WTC11 (cell line): ENCODE data around the gene MAPK8IP2. TPM values are rescaled to one million over a fixed set of nuclear protein-coding genes. Genes with fewer than 3 reads are reported as not detected.

ENCODE experiments used
- ETV6 ChIP-seq: sonication (generic); formaldehyde crosslinking; IDR thresholded peaks from 2 replicates; pipeline ENCODE4 v1.8.1; 2022; ENCODE audit warnings: mild to moderate bottlenecking, missing genetic modification reagents
- FOXJ3 ChIP-seq: sonication (generic); formaldehyde crosslinking; IDR thresholded peaks from 2 replicates; pipeline ENCODE4 v1.9.0; 2021; ENCODE audit warnings: missing genetic modification reagents, mild to moderate bottlenecking, borderline replicate concordance
- IRF2 ChIP-seq: sonication (generic); formaldehyde crosslinking; IDR thresholded peaks from 2 replicates; pipeline ENCODE4 v1.8.0; 2022; ENCODE audit warnings: low read depth, missing genetic modification reagents, borderline replicate concordance
- JUN ChIP-seq: sonication (generic); formaldehyde crosslinking; IDR thresholded peaks from 2 replicates; pipeline ENCODE4 v1.8.0; 2023; ENCODE audit warnings: mild to moderate bottlenecking, missing genetic modification reagents
- NFE2L1 ChIP-seq: sonication (generic); formaldehyde crosslinking; IDR thresholded peaks from 2 replicates; pipeline ENCODE4 v1.8.1; 2023; ENCODE audit warnings: missing genetic modification reagents
- NFYB ChIP-seq: sonication (generic); formaldehyde crosslinking; conservative IDR thresholded peaks from 2 replicates; pipeline ENCODE4 v1.8.0; 2022; ENCODE audit warnings: low read depth, missing genetic modification reagents
- NR1H2 ChIP-seq: sonication (generic); formaldehyde crosslinking; IDR thresholded peaks from 2 replicates; pipeline ENCODE4 v1.9.0; 2021; ENCODE audit warnings: mild to moderate bottlenecking, moderate library complexity, missing genetic modification reagents
- NR2C2 ChIP-seq: sonication (generic); formaldehyde crosslinking; IDR thresholded peaks from 2 replicates; pipeline ENCODE4 v1.8.0; 2022; ENCODE audit warnings: mild to moderate bottlenecking, missing genetic modification reagents
- OVOL2 ChIP-seq: fragments of 250-450 bp; sonication (Bioruptor Pico); IDR thresholded peaks from 2 replicates; pipeline ENCODE4 v1.9.0; 2021; ENCODE audit warnings: mild to moderate bottlenecking, borderline replicate concordance
- RORB ChIP-seq: fragments of 250-450 bp; sonication (Bioruptor Pico); IDR thresholded peaks from 2 replicates; pipeline ENCODE4 v1.9.0; 2021; ENCODE audit warnings: mild to moderate bottlenecking
- ZNF396 ChIP-seq: fragments of 250-450 bp; sonication (Bioruptor Pico); IDR thresholded peaks from 2 replicates; pipeline ENCODE4 v1.8.0; 2021; ENCODE audit warnings: mild to moderate bottlenecking, moderate library complexity, borderline replicate concordance
- ZNF416 ChIP-seq: fragments of 250-450 bp; sonication (Bioruptor Pico); IDR thresholded peaks from 2 replicates; pipeline ENCODE4 v1.9.0; 2021; ENCODE audit warnings: mild to moderate bottlenecking, inconsistent platforms
- ZNF671 ChIP-seq: fragments of 250-450 bp; sonication (Bioruptor Pico); IDR thresholded peaks from 2 replicates; pipeline ENCODE4 v1.8.0; 2021; ENCODE audit warnings: mild to moderate bottlenecking
- total RNA-seq: library from RNA; stranded (reverse); gene quantifications from 3 replicates; pipeline ENCODE4 v1.2.3, GENCODE V29; 2021
- TF ChIP-seq, protein P1 (sequence below): sonication (generic); formaldehyde crosslinking; IDR thresholded peaks from 2 replicates; pipeline ENCODE4 v1.8.0; 2022; ENCODE audit warnings: missing genetic modification reagents
- TF ChIP-seq, protein P2 (sequence below): sonication (generic); formaldehyde crosslinking; IDR thresholded peaks from 2 replicates; pipeline ENCODE4 v1.8.1; 2023; ENCODE audit warnings: mild to moderate bottlenecking, missing genetic modification reagents, moderate library complexity
- TF ChIP-seq, protein P3 (sequence below): sonication (generic); formaldehyde crosslinking; conservative IDR thresholded peaks from 2 replicates; pipeline ENCODE4 v1.8.1; 2022; ENCODE audit warnings: mild to moderate bottlenecking, missing genetic modification reagents
- TF ChIP-seq, protein P4 (sequence below): sonication (generic); formaldehyde crosslinking; conservative IDR thresholded peaks from 2 replicates; pipeline ENCODE4 v1.8.1; 2023; ENCODE audit warnings: mild to moderate bottlenecking, low read depth, missing genetic modification reagents, moderate library complexity
- TF ChIP-seq, protein P5 (sequence below): sonication (generic); formaldehyde crosslinking; IDR thresholded peaks from 2 replicates; pipeline ENCODE4 v1.8.0; 2022; ENCODE audit warnings: mild to moderate bottlenecking, missing genetic modification reagents
- TF ChIP-seq, protein P6 (sequence below): sonication (generic); formaldehyde crosslinking; IDR thresholded peaks from 2 replicates; pipeline ENCODE4 v1.8.0; 2022; ENCODE audit warnings: mild to moderate bottlenecking, missing genetic modification reagents
- TF ChIP-seq, protein P7 (sequence below): sonication (generic); formaldehyde crosslinking; IDR thresholded peaks from 2 replicates; pipeline ENCODE4 v1.8.1; 2022; ENCODE audit warnings: low read depth, missing genetic modification reagents, borderline replicate concordance
- TF ChIP-seq, protein P8 (sequence below): sonication (generic); formaldehyde crosslinking; IDR thresholded peaks from 2 replicates; pipeline ENCODE4 v1.8.1; 2022; ENCODE audit warnings: missing genetic modification reagents, borderline replicate concordance
- TF ChIP-seq, protein P9 (sequence below): fragments of 200-600 bp; IDR thresholded peaks from 2 replicates; pipeline ENCODE4 v1.8.0; 2022; ENCODE audit warnings: antibody characterized with exemption

Gene MAPK8IP2
- total RNA-seq, 1 experiment from 2014 or later, result 4.9 TPM

DNA sequence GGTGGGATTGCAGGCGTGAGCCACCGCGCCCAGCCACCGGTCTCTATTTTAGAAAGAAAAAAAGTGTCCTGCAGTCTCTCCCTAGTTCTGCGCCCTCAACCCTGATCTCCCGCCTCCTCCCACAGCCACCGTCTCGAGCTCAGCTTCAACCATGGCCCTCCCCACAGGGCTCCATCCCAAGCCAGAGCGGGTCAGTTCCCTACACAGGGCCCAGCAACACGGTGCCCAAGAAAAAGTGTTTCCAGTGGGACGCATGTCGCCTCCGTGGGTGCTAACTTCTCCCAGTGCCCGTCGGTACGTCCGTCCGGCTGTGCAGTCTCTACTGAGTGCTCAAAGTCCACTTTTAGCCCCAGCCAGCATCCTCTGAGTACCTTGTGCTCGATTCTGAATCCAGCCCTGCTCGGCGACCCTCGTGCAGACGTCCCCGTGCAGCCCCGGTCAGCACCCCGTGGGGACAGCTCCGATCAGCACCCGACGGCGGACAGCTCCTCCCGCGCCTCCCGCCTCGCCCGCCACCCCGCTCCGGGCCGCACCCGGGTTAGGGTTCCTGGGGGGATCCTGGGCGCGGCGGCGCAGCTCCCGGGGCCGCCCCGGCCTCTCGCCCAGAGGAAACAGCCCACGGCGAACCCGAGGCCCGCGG, 657 bp upstream of the MAPK8IP2 start (continued):
- TF ChIP-seq, protein P1, sequence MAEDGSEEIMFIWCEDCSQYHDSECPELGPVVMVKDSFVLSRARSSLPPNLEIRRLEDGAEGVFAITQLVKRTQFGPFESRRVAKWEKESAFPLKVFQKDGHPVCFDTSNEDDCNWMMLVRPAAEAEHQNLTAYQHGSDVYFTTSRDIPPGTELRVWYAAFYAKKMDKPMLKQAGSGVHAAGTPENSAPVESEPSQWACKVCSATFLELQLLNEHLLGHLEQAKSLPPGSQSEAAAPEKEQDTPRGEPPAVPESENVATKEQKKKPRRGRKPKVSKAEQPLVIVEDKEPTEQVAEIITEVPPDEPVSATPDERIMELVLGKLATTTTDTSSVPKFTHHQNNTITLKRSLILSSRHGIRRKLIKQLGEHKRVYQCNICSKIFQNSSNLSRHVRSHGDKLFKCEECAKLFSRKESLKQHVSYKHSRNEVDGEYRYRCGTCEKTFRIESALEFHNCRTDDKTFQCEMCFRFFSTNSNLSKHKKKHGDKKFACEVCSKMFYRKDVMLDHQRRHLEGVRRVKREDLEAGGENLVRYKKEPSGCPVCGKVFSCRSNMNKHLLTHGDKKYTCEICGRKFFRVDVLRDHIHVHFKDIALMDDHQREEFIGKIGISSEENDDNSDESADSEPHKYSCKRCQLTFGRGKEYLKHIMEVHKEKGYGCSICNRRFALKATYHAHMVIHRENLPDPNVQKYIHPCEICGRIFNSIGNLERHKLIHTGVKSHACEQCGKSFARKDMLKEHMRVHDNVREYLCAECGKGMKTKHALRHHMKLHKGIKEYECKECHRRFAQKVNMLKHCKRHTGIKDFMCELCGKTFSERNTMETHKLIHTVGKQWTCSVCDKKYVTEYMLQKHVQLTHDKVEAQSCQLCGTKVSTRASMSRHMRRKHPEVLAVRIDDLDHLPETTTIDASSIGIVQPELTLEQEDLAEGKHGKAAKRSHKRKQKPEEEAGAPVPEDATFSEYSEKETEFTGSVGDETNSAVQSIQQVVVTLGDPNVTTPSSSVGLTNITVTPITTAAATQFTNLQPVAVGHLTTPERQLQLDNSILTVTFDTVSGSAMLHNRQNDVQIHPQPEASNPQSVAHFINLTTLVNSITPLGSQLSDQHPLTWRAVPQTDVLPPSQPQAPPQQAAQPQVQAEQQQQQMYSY (CRISPR knock-in tag), result peak; percentile 82
- TF ChIP-seq FOXJ3, result no peak; the same call in 1 of the 2 replicates
- TF ChIP-seq JUN (CRISPR knock-in tag), result peak; percentile 99
- TF ChIP-seq, protein P2, sequence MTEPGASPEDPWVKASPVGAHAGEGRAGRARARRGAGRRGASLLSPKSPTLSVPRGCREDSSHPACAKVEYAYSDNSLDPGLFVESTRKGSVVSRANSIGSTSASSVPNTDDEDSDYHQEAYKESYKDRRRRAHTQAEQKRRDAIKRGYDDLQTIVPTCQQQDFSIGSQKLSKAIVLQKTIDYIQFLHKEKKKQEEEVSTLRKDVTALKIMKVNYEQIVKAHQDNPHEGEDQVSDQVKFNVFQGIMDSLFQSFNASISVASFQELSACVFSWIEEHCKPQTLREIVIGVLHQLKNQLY (CRISPR knock-in tag), result peak; percentile 96; the same call in 1 of the 2 replicates
- no peak for TF ChIP-seq OVOL2 (CRISPR knock-in tag)
- TF ChIP-seq, protein P3, sequence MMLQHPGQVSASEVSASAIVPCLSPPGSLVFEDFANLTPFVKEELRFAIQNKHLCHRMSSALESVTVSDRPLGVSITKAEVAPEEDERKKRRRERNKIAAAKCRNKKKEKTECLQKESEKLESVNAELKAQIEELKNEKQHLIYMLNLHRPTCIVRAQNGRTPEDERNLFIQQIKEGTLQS (CRISPR knock-in tag), result 0 out of 2 replicates have a peak, but pooled peaks have one; percentile 48
- peak; percentile 87 for TF ChIP-seq NR2C2 (CRISPR knock-in tag)
- TF ChIP-seq, protein P4, sequence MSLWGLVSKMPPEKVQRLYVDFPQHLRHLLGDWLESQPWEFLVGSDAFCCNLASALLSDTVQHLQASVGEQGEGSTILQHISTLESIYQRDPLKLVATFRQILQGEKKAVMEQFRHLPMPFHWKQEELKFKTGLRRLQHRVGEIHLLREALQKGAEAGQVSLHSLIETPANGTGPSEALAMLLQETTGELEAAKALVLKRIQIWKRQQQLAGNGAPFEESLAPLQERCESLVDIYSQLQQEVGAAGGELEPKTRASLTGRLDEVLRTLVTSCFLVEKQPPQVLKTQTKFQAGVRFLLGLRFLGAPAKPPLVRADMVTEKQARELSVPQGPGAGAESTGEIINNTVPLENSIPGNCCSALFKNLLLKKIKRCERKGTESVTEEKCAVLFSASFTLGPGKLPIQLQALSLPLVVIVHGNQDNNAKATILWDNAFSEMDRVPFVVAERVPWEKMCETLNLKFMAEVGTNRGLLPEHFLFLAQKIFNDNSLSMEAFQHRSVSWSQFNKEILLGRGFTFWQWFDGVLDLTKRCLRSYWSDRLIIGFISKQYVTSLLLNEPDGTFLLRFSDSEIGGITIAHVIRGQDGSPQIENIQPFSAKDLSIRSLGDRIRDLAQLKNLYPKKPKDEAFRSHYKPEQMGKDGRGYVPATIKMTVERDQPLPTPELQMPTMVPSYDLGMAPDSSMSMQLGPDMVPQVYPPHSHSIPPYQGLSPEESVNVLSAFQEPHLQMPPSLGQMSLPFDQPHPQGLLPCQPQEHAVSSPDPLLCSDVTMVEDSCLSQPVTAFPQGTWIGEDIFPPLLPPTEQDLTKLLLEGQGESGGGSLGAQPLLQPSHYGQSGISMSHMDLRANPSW (CRISPR knock-in tag), result 0 out of 2 replicates have a peak, but pooled peaks have one; percentile 60
- TF ChIP-seq, protein P5, sequence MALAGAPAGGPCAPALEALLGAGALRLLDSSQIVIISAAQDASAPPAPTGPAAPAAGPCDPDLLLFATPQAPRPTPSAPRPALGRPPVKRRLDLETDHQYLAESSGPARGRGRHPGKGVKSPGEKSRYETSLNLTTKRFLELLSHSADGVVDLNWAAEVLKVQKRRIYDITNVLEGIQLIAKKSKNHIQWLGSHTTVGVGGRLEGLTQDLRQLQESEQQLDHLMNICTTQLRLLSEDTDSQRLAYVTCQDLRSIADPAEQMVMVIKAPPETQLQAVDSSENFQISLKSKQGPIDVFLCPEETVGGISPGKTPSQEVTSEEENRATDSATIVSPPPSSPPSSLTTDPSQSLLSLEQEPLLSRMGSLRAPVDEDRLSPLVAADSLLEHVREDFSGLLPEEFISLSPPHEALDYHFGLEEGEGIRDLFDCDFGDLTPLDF (CRISPR knock-in tag), result peak; percentile 96
- TF ChIP-seq NR1H2 (CRISPR knock-in tag), result peak; percentile 94
- peak; percentile 92; the same call in 1 of the 2 replicates for TF ChIP-seq IRF2 (CRISPR knock-in tag)
- TF ChIP-seq, protein P6, sequence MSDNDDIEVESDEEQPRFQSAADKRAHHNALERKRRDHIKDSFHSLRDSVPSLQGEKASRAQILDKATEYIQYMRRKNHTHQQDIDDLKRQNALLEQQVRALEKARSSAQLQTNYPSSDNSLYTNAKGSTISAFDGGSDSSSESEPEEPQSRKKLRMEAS, result peak; percentile 89; the same call in 1 of the 2 replicates
- TF ChIP-seq NFYB (CRISPR knock-in tag), result peak; percentile 71
- peak; percentile 96 for TF ChIP-seq ETV6 (CRISPR knock-in tag)
- TF ChIP-seq, protein P7, sequence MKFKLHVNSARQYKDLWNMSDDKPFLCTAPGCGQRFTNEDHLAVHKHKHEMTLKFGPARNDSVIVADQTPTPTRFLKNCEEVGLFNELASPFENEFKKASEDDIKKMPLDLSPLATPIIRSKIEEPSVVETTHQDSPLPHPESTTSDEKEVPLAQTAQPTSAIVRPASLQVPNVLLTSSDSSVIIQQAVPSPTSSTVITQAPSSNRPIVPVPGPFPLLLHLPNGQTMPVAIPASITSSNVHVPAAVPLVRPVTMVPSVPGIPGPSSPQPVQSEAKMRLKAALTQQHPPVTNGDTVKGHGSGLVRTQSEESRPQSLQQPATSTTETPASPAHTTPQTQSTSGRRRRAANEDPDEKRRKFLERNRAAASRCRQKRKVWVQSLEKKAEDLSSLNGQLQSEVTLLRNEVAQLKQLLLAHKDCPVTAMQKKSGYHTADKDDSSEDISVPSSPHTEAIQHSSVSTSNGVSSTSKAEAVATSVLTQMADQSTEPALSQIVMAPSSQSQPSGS (CRISPR knock-in tag), result peak; percentile 93
- TF ChIP-seq, protein P8, sequence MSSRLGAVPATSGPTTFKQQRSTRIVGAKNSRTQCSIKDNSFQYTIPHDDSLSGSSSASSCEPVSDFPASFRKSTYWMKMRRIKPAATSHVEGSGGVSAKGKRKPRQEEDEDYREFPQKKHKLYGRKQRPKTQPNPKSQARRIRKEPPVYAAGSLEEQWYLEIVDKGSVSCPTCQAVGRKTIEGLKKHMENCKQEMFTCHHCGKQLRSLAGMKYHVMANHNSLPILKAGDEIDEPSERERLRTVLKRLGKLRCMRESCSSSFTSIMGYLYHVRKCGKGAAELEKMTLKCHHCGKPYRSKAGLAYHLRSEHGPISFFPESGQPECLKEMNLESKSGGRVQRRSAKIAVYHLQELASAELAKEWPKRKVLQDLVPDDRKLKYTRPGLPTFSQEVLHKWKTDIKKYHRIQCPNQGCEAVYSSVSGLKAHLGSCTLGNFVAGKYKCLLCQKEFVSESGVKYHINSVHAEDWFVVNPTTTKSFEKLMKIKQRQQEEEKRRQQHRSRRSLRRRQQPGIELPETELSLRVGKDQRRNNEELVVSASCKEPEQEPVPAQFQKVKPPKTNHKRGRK (CRISPR knock-in tag), result peak; percentile 90; the same call in 1 of the 2 replicates
- no peak for TF ChIP-seq ZNF396
- peak; percentile 96 for TF ChIP-seq NFE2L1 (CRISPR knock-in tag)
- TF ChIP-seq, protein P9, sequence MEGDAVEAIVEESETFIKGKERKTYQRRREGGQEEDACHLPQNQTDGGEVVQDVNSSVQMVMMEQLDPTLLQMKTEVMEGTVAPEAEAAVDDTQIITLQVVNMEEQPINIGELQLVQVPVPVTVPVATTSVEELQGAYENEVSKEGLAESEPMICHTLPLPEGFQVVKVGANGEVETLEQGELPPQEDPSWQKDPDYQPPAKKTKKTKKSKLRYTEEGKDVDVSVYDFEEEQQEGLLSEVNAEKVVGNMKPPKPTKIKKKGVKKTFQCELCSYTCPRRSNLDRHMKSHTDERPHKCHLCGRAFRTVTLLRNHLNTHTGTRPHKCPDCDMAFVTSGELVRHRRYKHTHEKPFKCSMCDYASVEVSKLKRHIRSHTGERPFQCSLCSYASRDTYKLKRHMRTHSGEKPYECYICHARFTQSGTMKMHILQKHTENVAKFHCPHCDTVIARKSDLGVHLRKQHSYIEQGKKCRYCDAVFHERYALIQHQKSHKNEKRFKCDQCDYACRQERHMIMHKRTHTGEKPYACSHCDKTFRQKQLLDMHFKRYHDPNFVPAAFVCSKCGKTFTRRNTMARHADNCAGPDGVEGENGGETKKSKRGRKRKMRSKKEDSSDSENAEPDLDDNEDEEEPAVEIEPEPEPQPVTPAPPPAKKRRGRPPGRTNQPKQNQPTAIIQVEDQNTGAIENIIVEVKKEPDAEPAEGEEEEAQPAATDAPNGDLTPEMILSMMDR, result no peak
- TF ChIP-seq ZNF416 (CRISPR knock-in tag), result 0 out of 2 replicates have a peak, but pooled peaks have one; percentile 40
- peak; percentile 43; the same call in 1 of the 2 replicates for TF ChIP-seq ZNF671 (CRISPR knock-in tag)
- no peak for TF ChIP-seq RORB (CRISPR knock-in tag)
